HG03521 (cell line): ENCODE results near the gene DOK1.

Experiments used
- ATAC-seq: cut with Tn5 transposase; IDR thresholded peaks from one replicate; pipeline ENCODE4 v1.9.1; 2021; ENCODE audit warnings: mild to moderate bottlenecking, moderate library complexity; ENCODE audit not compliant: unreplicated experiment

Gene DOK1

GRCh38 chr2:74525717-74526648, 28.5 kb upstream of the DOK1 start, which contains the start of gene DQX1:
TSS of gene DQX1 (minus strand) at chr2:74526231. CDS start at chr2:74525729, 502 bp downstream.
- ATAC-seq = no peak

- ATAC-seq = no peak
These were observed 27.8 kb upstream of the DOK1 start for GRCh38 chr2:74526649-74527230.

- no peak for ATAC-seq
These were observed 26.8 kb upstream of the DOK1 start for GRCh38 chr2:74527741-74528140.

GRCh38 chr2:74528600-74529356, 25.7 kb upstream of the DOK1 start:
- ATAC-seq = peak; percentile 4

GRCh38 chr2:74529357-74530238, 24.9 kb upstream of the DOK1 start, which contains the start of the genes AUP1 and HTRA2:
TSS of gene AUP1 (minus strand) at chr2:74529706. CDS start at chr2:74529629, 77 bp downstream.
TSS of gene HTRA2 (plus strand) at chr2:74529933. CDS start at chr2:74530007, 74 bp downstream.
- peak; percentile 77 for ATAC-seq

- ATAC-seq = peak; percentile 16
These were observed 24.0 kb upstream of the DOK1 start for GRCh38 chr2:74530239-74531187.

GRCh38 chr2:74531666-74532065, 22.9 kb upstream of the DOK1 start:
- no peak for ATAC-seq

- no peak for ATAC-seq
These were observed 22.3 kb upstream of the DOK1 start for GRCh38 chr2:74532222-74532621.

GRCh38 chr2:74533464-74533863, 21.1 kb upstream of the DOK1 start:
- no peak for ATAC-seq

GRCh38 chr2:74534411-74534810, 20.1 kb upstream of the DOK1 start:
- no peak for ATAC-seq

GRCh38 chr2:74535440-74535965, 19.0 kb upstream of the DOK1 start:
- no peak for ATAC-seq

- ATAC-seq = no peak
These were observed 18.2 kb upstream of the DOK1 start for GRCh38 chr2:74536166-74536950.

GRCh38 chr2:74537140-74537539, 17.4 kb upstream of the DOK1 start:
- no peak for ATAC-seq

- ATAC-seq = no peak
These were observed 15.6 kb upstream of the DOK1 start for GRCh38 chr2:74538881-74539339.

- no peak for ATAC-seq
These were observed 14.2 kb upstream of the DOK1 start for GRCh38 chr2:74540291-74540690.

GRCh38 chr2:74542978-74543377, 11.5 kb upstream of the DOK1 start:
- ATAC-seq = no peak

GRCh38 chr2:74544634-74545033, 9.9 kb upstream of the DOK1 start:
- ATAC-seq = no peak

- no peak for ATAC-seq
These were observed 8.5 kb upstream of the DOK1 start for GRCh38 chr2:74546004-74546403.
